Measurements from ENCODE around the gene FUBP3. TPM values are rescaled to one million over a fixed set of nuclear protein-coding genes. Genes with fewer than 3 reads are reported as not detected.

Gene FUBP3
- total RNA-seq, 4 donors from 2014 or later = 33.1 to 59.9 (median 37.8) TPM

- Histone ChIP-seq H3K4me1 (peaks cover 0 to 49% (median 32%) of the 10 kb centered on the region in 4 donors), H3K9me3 (no peaks in the 10 kb centered on the region), H3K36me3 (no peaks in the 10 kb centered on the region), H3K27me3 (peaks cover 6 to 67% of the 10 kb centered on the region in 2 donors), H3K4me3 (no peak overlapping the region), H3K27ac (no peak overlapping the region)
- no peak for TF ChIP-seq CTCF (IDR thresholded peaks at IDR 0.05)
- no peak for TF ChIP-seq EP300 (IDR thresholded peaks at IDR 0.05)
- TF ChIP-seq POLR2A (IDR thresholded peaks at IDR 0.05) = no peak
- no peak for DNase-seq (ENCODE audit: low spot score in 2 of 2)
- 45 to 46% methylated on average over 4 of the region's 4 CpGs for WGBS, 2 donors
Measured at GRCh38 chr9:130667120-130667435, 87.7 kb downstream of the FUBP3 start.

- TF ChIP-seq EP300 (IDR thresholded peaks at IDR 0.05) = no peak
- no peak for TF ChIP-seq CTCF (IDR thresholded peaks at IDR 0.05)
- no peak for TF ChIP-seq POLR2A (IDR thresholded peaks at IDR 0.05)
- Histone ChIP-seq H3K27ac (no peak overlapping the region), H3K4me3 (no peak overlapping the region), H3K27me3 (peaks cover 3 to 59% of the 10 kb centered on the region in 2 donors), H3K9me3 (no peaks in the 10 kb centered on the region), H3K4me1 (peaks cover 0 to 38% (median 27%) of the 10 kb centered on the region in 4 donors), H3K36me3 (no peaks in the 10 kb centered on the region)
- WGBS, 2 donors = 86 to 90% methylated on average over 11 to 12 of the region's 13 CpGs
- DNase-seq (ENCODE audit: low spot score in 2 of 2) = no peak
Measured at GRCh38 chr9:130668196-130668595, 88.8 kb downstream of the FUBP3 start.

GRCh38 chr9:130668659-130669058 lies 89.3 kb downstream of the FUBP3 start:
- H3K27me3 ChIP-seq = peaks cover 3 to 56% of the 10 kb centered on the region in 2 donors
- 50 to 66% methylated on average over 9 to 12 of the region's 12 CpGs for WGBS, 2 donors
- no peak overlapping the region for H3K4me3 ChIP-seq
- H3K9me3 ChIP-seq = no peaks in the 10 kb centered on the region
- H3K4me1 ChIP-seq = peaks cover 0 to 33% (median 24%) of the 10 kb centered on the region in 4 donors
- TF ChIP-seq POLR2A (IDR thresholded peaks at IDR 0.05) (no peak), EP300 (IDR thresholded peaks at IDR 0.05) (no peak), CTCF (IDR thresholded peaks at IDR 0.05) (no peak)
- no peak for DNase-seq (ENCODE audit: low spot score in 2 of 2)
- no peaks in the 10 kb centered on the region for H3K36me3 ChIP-seq
- no peak overlapping the region for H3K27ac ChIP-seq

- no peak for DNase-seq (ENCODE audit: low spot score in 2 of 2)
- WGBS, 2 donors = 83 to 87% methylated on average over 4 of the region's 4 CpGs
- Histone ChIP-seq H3K4me1 (peaks cover 0 to 20% (median 13%) of the 10 kb centered on the region in 4 donors), H3K27ac (no peak overlapping the region), H3K9me3 (no peaks in the 10 kb centered on the region), H3K27me3 (peaks cover 3 to 43% of the 10 kb centered on the region in 2 donors), H3K4me3 (no peak overlapping the region), H3K36me3 (no peaks in the 10 kb centered on the region)
- TF ChIP-seq CTCF (IDR thresholded peaks at IDR 0.05) (no peak), POLR2A (IDR thresholded peaks at IDR 0.05) (no peak), EP300 (IDR thresholded peaks at IDR 0.05) (no peak)
Measured at GRCh38 chr9:130669965-130670364, 90.6 kb downstream of the FUBP3 start.

GRCh38 chr9:130670644-130671043 lies 91.3 kb downstream of the FUBP3 start:
- Histone ChIP-seq H3K4me3 (no peak overlapping the region), H3K9me3 (no peaks in the 10 kb centered on the region), H3K27me3 (peaks cover 3 to 36% of the 10 kb centered on the region in 2 donors), H3K36me3 (no peaks in the 10 kb centered on the region), H3K4me1 (peaks cover 0 to 13% (median 9%) of the 10 kb centered on the region in 4 donors), H3K27ac (no peak overlapping the region)
- 76 to 78% methylated on average over 6 of the region's 6 CpGs for WGBS, 2 donors
- TF ChIP-seq POLR2A (IDR thresholded peaks at IDR 0.05) (no peak), EP300 (IDR thresholded peaks at IDR 0.05) (no peak), CTCF (IDR thresholded peaks at IDR 0.05) (no peak)
- no peak for DNase-seq (ENCODE audit: low spot score in 2 of 2)

All from tibial nerve (tissue), 4 donors.